ENCODE data around the gene ANK3. TPM values are rescaled to one million over a fixed set of nuclear protein-coding genes. Genes with fewer than 3 reads are reported as not detected.
A peak's percentile ranks its signal among the peaks of the same experiment; 100 is the strongest.

The ANK3 gene
- total and polyA plus RNA-seq, 7 donors: 11.6 to 170 (median 94.2) TPM

DNA sequence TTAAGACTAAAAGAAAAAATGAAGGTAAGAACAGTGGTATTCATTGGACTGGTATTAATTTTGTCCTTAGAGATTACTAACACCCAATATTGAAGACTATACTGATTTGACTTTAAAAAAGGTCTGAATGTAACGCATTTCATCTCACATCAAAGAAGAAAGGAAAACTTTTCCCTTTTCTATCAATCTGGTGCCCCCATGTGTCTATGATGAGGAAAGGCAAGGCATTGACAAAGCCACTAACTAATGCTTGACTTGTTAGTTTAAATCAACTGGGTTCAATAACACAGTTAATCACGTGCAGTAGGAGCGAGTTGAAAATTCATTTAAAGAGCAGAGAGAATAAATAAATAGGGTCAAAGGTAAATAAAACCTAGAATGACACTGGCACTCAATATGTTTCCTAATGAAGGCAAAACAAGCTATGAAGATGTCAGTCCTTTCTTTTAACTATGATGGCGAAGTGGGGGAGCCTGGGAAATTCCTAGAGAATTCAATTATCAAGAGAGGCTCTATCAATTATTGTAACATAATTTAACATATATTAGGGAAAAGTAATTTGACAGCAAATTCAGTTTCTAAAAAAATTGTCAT, 180.9 kb downstream of the ANK3 start:
- Histone ChIP-seq H3K27ac (no peak overlapping the region), H3K9me3 (no peaks in the 10 kb centered on the region), H3K4me3 (no peak overlapping the region), H3K4me1 (no peaks in the 10 kb centered on the region), H3K27me3 (ENCODE audit: insufficient read depth in 3 of 3, low read length in 2 of 3) (no peaks in the 10 kb centered on the region), H3K36me3 (ENCODE audit: insufficient read depth in 1 of 2, low read depth in 1 of 2) (no peaks in the 10 kb centered on the region)
- 38 to 46% (median 39%) methylated on average over 4 of the region's 4 CpGs for WGBS, 3 donors
- peak; percentile 57 to 88 (median 71) for ATAC-seq
- no peak for DNase-seq
- intact Hi-C loops (cut with DNase I): loop anchor here (2.0 to 10.0 kb wide), 5 partner anchors 94 to 226 kb away; no protein-coding TSS in a partner anchor
- TF ChIP-seq, protein P1, sequence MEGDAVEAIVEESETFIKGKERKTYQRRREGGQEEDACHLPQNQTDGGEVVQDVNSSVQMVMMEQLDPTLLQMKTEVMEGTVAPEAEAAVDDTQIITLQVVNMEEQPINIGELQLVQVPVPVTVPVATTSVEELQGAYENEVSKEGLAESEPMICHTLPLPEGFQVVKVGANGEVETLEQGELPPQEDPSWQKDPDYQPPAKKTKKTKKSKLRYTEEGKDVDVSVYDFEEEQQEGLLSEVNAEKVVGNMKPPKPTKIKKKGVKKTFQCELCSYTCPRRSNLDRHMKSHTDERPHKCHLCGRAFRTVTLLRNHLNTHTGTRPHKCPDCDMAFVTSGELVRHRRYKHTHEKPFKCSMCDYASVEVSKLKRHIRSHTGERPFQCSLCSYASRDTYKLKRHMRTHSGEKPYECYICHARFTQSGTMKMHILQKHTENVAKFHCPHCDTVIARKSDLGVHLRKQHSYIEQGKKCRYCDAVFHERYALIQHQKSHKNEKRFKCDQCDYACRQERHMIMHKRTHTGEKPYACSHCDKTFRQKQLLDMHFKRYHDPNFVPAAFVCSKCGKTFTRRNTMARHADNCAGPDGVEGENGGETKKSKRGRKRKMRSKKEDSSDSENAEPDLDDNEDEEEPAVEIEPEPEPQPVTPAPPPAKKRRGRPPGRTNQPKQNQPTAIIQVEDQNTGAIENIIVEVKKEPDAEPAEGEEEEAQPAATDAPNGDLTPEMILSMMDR (IDR thresholded peaks at IDR 0.05): peak; percentile 78

DNA sequence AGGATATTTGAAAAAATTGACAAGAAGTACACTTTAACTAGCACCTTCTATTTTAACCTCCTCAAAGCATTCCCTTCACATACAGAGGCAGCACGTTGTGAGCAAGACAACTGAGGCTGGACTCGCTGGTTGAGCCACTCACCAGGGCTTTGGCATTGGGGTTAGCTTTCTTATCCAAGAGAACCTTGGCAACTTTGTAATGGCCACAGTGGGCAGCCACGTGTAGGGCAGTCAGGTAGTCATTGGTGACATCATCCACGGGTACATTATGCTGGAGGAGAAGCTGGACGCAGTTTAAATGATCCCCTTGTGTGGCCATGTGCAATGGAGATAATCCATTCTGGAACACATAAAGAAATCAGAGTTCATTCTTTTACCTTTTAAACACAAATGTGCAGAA, 181.8 kb downstream of the ANK3 start:
- TF ChIP-seq, protein P1 (IDR thresholded peaks at IDR 0.05): no peak
- Histone ChIP-seq H3K9me3 (no peaks in the 10 kb centered on the region), H3K4me3 (no peak overlapping the region), H3K4me1 (no peaks in the 10 kb centered on the region), H3K27ac (no peak overlapping the region), H3K36me3 (ENCODE audit: insufficient read depth in 1 of 2, low read depth in 1 of 2) (no peaks in the 10 kb centered on the region), H3K27me3 (ENCODE audit: insufficient read depth in 3 of 3, low read length in 2 of 3) (no peaks in the 10 kb centered on the region)
- ATAC-seq: peak in 3 of 4 donors; percentile 30 to 82 (median 76)
- intact Hi-C loops (cut with DNase I): loop anchor here (2.0 to 10.0 kb wide), 5 partner anchors 93 to 227 kb away; no protein-coding TSS in a partner anchor
- WGBS, 3 donors: 40 to 71% (median 42%) methylated on average over 5 of the region's 5 CpGs
- no peak for DNase-seq

GRCh38 chr10:60206735-60207134, 182.9 kb downstream of the ANK3 start:
- TF ChIP-seq, protein P1 (IDR thresholded peaks at IDR 0.05): no peak
- H3K27ac ChIP-seq: no peak overlapping the region
- no peak for DNase-seq
- no peaks in the 10 kb centered on the region for H3K4me1 ChIP-seq
- H3K27me3 ChIP-seq (ENCODE audit: insufficient read depth in 3 of 3, low read length in 2 of 3): no peaks in the 10 kb centered on the region
- intact Hi-C loops (cut with DNase I): loop anchor here (5.0 to 10.0 kb wide), 3 partner anchors 104 to 228 kb away; no protein-coding TSS in a partner anchor
- 34 to 54% (median 49%) methylated on average over 4 of the region's 4 CpGs for WGBS, 3 donors
- H3K4me3 ChIP-seq: no peak overlapping the region
- H3K36me3 ChIP-seq (ENCODE audit: insufficient read depth in 1 of 2, low read depth in 1 of 2): no peaks in the 10 kb centered on the region
- H3K9me3 ChIP-seq: no peaks in the 10 kb centered on the region
- peak in 1 of 4 donors; percentile 21 for ATAC-seq

DNA sequence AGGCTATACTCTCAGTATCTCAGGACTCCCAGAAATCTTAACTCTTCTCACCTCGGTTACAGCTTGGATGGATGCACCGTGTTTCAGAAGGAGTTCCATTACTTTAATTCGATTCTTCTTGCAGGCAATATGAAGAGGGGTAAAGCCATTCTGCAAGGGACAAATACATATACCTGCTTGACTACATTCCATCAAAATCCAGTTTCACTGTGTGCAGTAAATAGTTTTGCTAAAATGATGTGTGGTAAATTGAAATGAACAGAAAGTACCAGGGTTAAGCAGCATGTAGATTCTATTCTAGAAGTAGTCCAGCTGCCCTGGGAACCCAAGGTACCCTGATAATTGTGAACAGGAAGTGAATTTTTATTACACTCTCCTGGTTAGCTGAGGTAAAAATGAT, 183.9 kb downstream of the ANK3 start:
- 80 to 91% (median 86%) methylated on average over 3 of the region's 3 CpGs for WGBS, 3 donors
- Histone ChIP-seq H3K9me3 (no peaks in the 10 kb centered on the region), H3K4me1 (no peaks in the 10 kb centered on the region), H3K4me3 (no peak overlapping the region), H3K27me3 (ENCODE audit: insufficient read depth in 3 of 3, low read length in 2 of 3) (no peaks in the 10 kb centered on the region), H3K27ac (no peak overlapping the region), H3K36me3 (ENCODE audit: insufficient read depth in 1 of 2, low read depth in 1 of 2) (no peaks in the 10 kb centered on the region)
- intact Hi-C loops (cut with DNase I): loop anchor here (5.0 to 10.0 kb wide), 3 partner anchors 103 to 229 kb away; no protein-coding TSS in a partner anchor
- TF ChIP-seq, protein P1 (IDR thresholded peaks at IDR 0.05): no peak
- no peak for DNase-seq
- no peak for ATAC-seq

Data from psoas muscle (tissue), 8 donors.